ENCODE measurements around the gene DPP8.

DNA sequence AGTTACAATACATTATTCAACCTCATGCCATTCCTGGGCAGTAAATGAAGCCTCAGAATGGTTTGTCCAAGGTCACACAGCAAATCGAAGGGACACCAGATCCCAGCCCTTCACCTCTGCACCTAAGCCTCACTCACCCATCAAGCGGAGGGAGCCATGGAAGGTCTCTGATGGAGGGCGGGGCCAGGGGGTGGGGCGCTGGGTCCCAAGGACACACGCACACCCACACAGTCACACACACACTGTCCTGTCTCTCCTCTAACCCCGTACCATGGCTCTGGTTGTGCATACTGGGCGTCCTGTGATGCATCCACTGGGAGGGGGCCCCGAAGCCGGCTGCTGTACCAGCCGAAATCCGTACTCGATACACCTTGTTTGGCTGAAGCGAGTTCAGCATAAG is 124.4 kb downstream of the DPP8 start:
- TF ChIP-seq POLR2AphosphoS5 (IDR thresholded peaks at IDR 0.05; ENCODE audit: low read depth, low read length) (no peak), POLR2A (IDR thresholded peaks at IDR 0.05; ENCODE audit: low read depth, low read length) (no peak), TAF1 (IDR thresholded peaks at IDR 0.05; ENCODE audit: borderline replicate concordance, low read depth, low read length) (no peak)
